WTC11 (cell line): ENCODE measurements around the gene OR2V1. TPM values are rescaled to one million over a fixed set of nuclear protein-coding genes. Genes with fewer than 3 reads are reported as not detected.

Source experiments
- ATAC-seq: fragments of 200-7000 bp; cut with Tn5 transposase; 2 replicates; pipeline ENCODE4 v1.10.0; 2021; ENCODE audit warnings: mild to moderate bottlenecking, moderate library complexity
- CTCF ChIA-PET: fragments of 300-600 bp; sonication (Branson Sonifier 250); formaldehyde crosslinking; loops from one replicate; lab custom pipeline; 2021; ENCODE audit warnings: antibody characterized with exemption; lab: Charles Lee
- POLR2A ChIA-PET: fragments of 350-600 bp; sonication (Branson Sonifier 250); formaldehyde crosslinking; loops from one replicate; lab custom pipeline; 2021; ENCODE audit warnings: antibody characterized with exemption; lab: Charles Lee
- DNase-seq: peaks from one replicate; pipeline ENCODE4 v3.0.0; 2021; ENCODE audit warnings: low spot score
- H3K27ac Mint-ChIP-seq: 2 replicates; pipeline ENCODE4 v1.8.0; 2021; ENCODE audit warnings: mixed read lengths
- H3K27me3 Mint-ChIP-seq: 2 replicates; pipeline ENCODE4 v1.8.0; 2021; ENCODE audit warnings: low read depth, mild to moderate bottlenecking, moderate library complexity, mixed read lengths
- H3K36me3 Mint-ChIP-seq: 2 replicates; pipeline ENCODE4 v1.8.0; 2021; ENCODE audit warnings: mixed read lengths
- H3K4me1 Mint-ChIP-seq: 2 replicates; pipeline ENCODE4 v1.8.0; 2022; ENCODE audit warnings: mixed read lengths
- H3K4me3 Mint-ChIP-seq: 2 replicates; pipeline ENCODE4 v1.8.0; 2021; ENCODE audit warnings: mild to moderate bottlenecking, moderate library complexity, mixed read lengths
- H3K9me3 Mint-ChIP-seq: 2 replicates; pipeline ENCODE4 v1.8.0; 2021; ENCODE audit warnings: mixed read lengths
- ATF1 ChIP-seq: sonication (generic); formaldehyde crosslinking; IDR thresholded peaks from 2 replicates; pipeline ENCODE4 v1.8.1; 2023; ENCODE audit warnings: mild to moderate bottlenecking, moderate library complexity, missing genetic modification reagents
- CTCF ChIP-seq: fragments of 200-600 bp; IDR thresholded peaks from 2 replicates; pipeline ENCODE4 v1.8.0; 2022; ENCODE audit warnings: antibody characterized with exemption
- E2F4 ChIP-seq: sonication (generic); formaldehyde crosslinking; IDR thresholded peaks from 2 replicates; pipeline ENCODE4 v1.8.1; 2022; ENCODE audit warnings: low read depth, mild to moderate bottlenecking, moderate library complexity, missing genetic modification reagents, borderline replicate concordance
- ESRRA ChIP-seq: sonication (generic); formaldehyde crosslinking; IDR thresholded peaks from 2 replicates; pipeline ENCODE4 v1.8.1; 2022; ENCODE audit warnings: mild to moderate bottlenecking, missing genetic modification reagents, borderline replicate concordance
- HMGXB4 ChIP-seq: sonication (generic); formaldehyde crosslinking; IDR thresholded peaks from 2 replicates; pipeline ENCODE4 v1.8.1; 2023; ENCODE audit warnings: mild to moderate bottlenecking, moderate library complexity, missing genetic modification reagents
- NFE2L1 ChIP-seq: sonication (generic); formaldehyde crosslinking; IDR thresholded peaks from 2 replicates; pipeline ENCODE4 v1.8.1; 2023; ENCODE audit warnings: missing genetic modification reagents
- SOX15 ChIP-seq: fragments of 250-450 bp; sonication (Bioruptor Pico); IDR thresholded peaks from 2 replicates; pipeline ENCODE4 v1.9.0; 2021; ENCODE audit warnings: mild to moderate bottlenecking
- TEAD1 ChIP-seq: sonication (generic); formaldehyde crosslinking; IDR thresholded peaks from 2 replicates; pipeline ENCODE4 v1.8.0; 2022; ENCODE audit warnings: mild to moderate bottlenecking, missing genetic modification reagents
- TEAD4 ChIP-seq: sonication (generic); formaldehyde crosslinking; IDR thresholded peaks from 2 replicates; pipeline ENCODE4 v1.8.0; 2022; ENCODE audit warnings: mild to moderate bottlenecking, missing genetic modification reagents
- ZNF219 ChIP-seq: sonication (generic); formaldehyde crosslinking; IDR thresholded peaks from 2 replicates; pipeline ENCODE4 v1.8.0; 2023; ENCODE audit warnings: missing genetic modification reagents, mild to moderate bottlenecking, borderline replicate concordance
- ZNF317 ChIP-seq: sonication (generic); formaldehyde crosslinking; IDR thresholded peaks from 2 replicates; pipeline ENCODE4 v1.8.1; 2023; ENCODE audit warnings: low read depth, mild to moderate bottlenecking, moderate library complexity, missing genetic modification reagents, borderline replicate concordance
- ZNF532 ChIP-seq: fragments of 250-450 bp; sonication (Bioruptor Pico); IDR thresholded peaks from 2 replicates; pipeline ENCODE4 v1.9.0; 2021; ENCODE audit warnings: mild to moderate bottlenecking, borderline replicate concordance
- ZSCAN18 ChIP-seq: fragments of 250-450 bp; sonication (Bioruptor Pico); IDR thresholded peaks from 2 replicates; pipeline ENCODE4 v2.1.2; 2022; ENCODE audit warnings: mild to moderate bottlenecking, moderate library complexity
- total RNA-seq: library from RNA; stranded (reverse); gene quantifications from 3 replicates; pipeline ENCODE4 v1.2.3, GENCODE V29; 2021
- TF ChIP-seq, protein P1 (sequence below): sonication (generic); formaldehyde crosslinking; IDR thresholded peaks from 2 replicates; pipeline ENCODE4 v1.8.1; 2023; ENCODE audit warnings: mild to moderate bottlenecking, missing genetic modification reagents

The OR2V1 gene
- total RNA-seq, 1 experiment from 2014 or later: not detected

GRCh38 chr5:181167814-181168488 is 37.0 kb upstream of the OR2V1 start:
- ATAC-seq (peak; percentile 22), DNase-seq (peak; percentile 90)
- Mint-ChIP-seq H3K4me3 (peak overlapping the region; percentile 84), H3K27me3 (peaks cover 59% of the 10 kb centered on the region), H3K27ac (no peak overlapping the region), H3K36me3 (no peaks in the 10 kb centered on the region), H3K4me1 (peaks cover 28% of the 10 kb centered on the region), H3K9me3 (no peaks in the 10 kb centered on the region)
- ChIA-PET POLR2A (no interaction called here), CTCF (interaction anchor here (0.6 to 2.7 kb wide), 21 partner anchors 8 to 384 kb away, joined by 3 to 19 read pairs (median 4); partner anchors contain the start of genes OR2V2, TRIM41 and TRIM52)
- TF ChIP-seq CTCF (peak; percentile 69), E2F4 (no peak)
- TF ChIP-seq, all 79 proteins: peak for 1

DNA sequence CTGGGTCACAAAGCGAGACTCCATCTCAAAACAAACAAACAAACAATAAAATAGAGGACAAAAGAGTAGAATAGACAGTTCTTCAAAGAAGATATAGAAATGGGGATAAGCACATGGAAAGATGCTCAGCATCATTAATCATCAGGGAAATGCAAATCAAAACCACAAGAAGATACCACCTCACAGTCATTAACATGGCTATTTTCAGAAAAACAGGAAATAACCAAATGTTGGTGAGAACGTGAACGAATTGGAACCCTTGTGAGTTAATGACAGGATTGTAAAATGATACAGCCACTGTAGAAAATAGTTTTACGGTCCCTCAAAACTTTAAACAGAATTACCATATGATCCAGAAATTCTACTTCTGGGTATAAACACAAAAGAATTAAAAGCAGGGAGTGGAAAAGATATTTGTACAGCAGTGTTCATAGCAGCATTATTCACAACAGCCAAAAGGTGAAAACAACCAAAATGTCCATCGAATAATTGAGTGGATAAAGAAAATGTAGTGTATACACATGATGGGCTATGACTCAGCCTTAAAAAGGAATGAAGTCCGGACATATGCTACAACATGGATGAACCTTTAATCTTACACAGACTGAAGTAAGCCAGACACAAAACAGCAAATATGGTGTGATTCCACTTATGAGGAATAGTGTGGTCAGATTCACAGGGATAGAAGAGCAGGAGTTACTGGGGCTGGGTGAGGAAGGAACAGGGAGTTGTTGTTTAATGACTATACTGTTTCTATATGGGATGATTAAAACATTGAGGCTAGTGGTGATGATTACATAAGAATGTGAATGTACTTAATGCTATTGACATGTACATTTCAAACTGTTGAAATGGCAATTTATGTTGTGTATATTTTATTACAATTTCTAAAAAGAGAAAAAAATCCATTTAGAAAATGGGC is 36.1 kb upstream of the OR2V1 start:
- no peak for ATAC-seq
- no peak for TF ChIP-seq ZNF317 (CRISPR knock-in tag)
- TF ChIP-seq SOX15: no peak
- no peak for TF ChIP-seq ZSCAN18 (CRISPR knock-in tag)
- no peak for TF ChIP-seq E2F4
- TF ChIP-seq, protein P1, sequence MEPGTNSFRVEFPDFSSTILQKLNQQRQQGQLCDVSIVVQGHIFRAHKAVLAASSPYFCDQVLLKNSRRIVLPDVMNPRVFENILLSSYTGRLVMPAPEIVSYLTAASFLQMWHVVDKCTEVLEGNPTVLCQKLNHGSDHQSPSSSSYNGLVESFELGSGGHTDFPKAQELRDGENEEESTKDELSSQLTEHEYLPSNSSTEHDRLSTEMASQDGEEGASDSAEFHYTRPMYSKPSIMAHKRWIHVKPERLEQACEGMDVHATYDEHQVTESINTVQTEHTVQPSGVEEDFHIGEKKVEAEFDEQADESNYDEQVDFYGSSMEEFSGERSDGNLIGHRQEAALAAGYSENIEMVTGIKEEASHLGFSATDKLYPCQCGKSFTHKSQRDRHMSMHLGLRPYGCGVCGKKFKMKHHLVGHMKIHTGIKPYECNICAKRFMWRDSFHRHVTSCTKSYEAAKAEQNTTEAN: no peak
- TF ChIP-seq TEAD4 (CRISPR knock-in tag): no peak
- no peak for TF ChIP-seq ATF1 (CRISPR knock-in tag)
- no peak for TF ChIP-seq NFE2L1 (CRISPR knock-in tag)
- TF ChIP-seq HMGXB4 (CRISPR knock-in tag): no peak
- TF ChIP-seq ZNF219 (CRISPR knock-in tag): no peak
- TF ChIP-seq CTCF: no peak
- TF ChIP-seq TEAD1: no peak
- TF ChIP-seq ESRRA (CRISPR knock-in tag): no peak
- TF ChIP-seq ZNF532 (CRISPR knock-in tag): no peak
- TF ChIP-seq, all 79 proteins: peak for 0
- ChIA-PET POLR2A (no interaction called here), CTCF (interaction anchor here (1.2 to 2.7 kb wide), 7 partner anchors 7 to 381 kb away, joined by 3 to 19 read pairs (median 5); partner anchors contain the start of gene TRIM52)
- Mint-ChIP-seq H3K9me3 (no peaks in the 10 kb centered on the region), H3K36me3 (no peaks in the 10 kb centered on the region), H3K27me3 (peaks cover 59% of the 10 kb centered on the region), H3K4me3 (peak overlapping the region; percentile 84), H3K27ac (no peak overlapping the region), H3K4me1 (peaks cover 27% of the 10 kb centered on the region)
- DNase-seq: no peak
